ENCODE measurements around the gene RPL28. TPM values are rescaled to one million over a fixed set of nuclear protein-coding genes. Genes with fewer than 3 reads are reported as not detected.

Gene RPL28
- total RNA-seq, 1 donor from 2014 or later, result 229 TPM

DNA sequence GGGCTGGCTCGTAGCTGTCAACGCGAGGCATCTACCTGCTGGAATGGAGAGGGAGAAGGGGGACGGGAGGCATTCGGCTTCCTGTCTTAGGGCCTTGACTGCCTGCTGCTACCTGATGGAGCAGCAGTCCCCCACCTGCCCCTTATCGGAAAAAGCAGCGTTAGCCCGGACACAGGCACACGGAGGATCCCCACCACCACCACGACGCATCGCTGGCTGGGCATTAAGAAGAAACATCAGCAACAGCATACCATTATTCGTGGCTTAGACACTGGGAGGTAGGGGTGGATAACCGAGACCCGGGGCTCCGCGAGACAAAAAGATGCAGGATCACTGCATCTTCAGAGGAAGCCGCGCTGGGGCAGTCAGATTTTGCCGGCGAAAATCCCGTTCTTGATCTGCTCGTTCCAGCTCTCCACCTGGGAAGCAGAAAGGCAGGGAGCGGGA lies 32.4 kb upstream of the RPL28 start:
- peaks cover 52 to 55% (median 53%) of the 10 kb centered on the region in 3 donors for H3K27me3 ChIP-seq (ENCODE audit: control insufficient read depth in 3 of 3, insufficient read depth in 3 of 3, low read length in 3 of 3)
- H3K9me3 ChIP-seq (ENCODE audit: control insufficient read depth in 3 of 3, low read length in 3 of 3), result no peaks in the 10 kb centered on the region
- peaks cover 8 to 10% (median 10%) of the 10 kb centered on the region in 3 donors for H3K4me1 ChIP-seq (ENCODE audit: control insufficient read depth in 3 of 3, insufficient read depth in 3 of 3, low read length in 3 of 3)
- H3K4me3 ChIP-seq (ENCODE audit: low read length in 3 of 3), result peak overlapping the region; percentile 30 to 60 (median 45)
- no peaks in the 10 kb centered on the region for H3K36me3 ChIP-seq (ENCODE audit: control insufficient read depth in 3 of 3, insufficient read depth in 3 of 3, low read length in 3 of 3)
- no peak overlapping the region for H3K27ac ChIP-seq (ENCODE audit: low read depth, low read length)
- no peak overlapping the region for H3K9ac ChIP-seq (ENCODE audit: low read depth in 1 of 3, low read length in 3 of 3)

DNA sequence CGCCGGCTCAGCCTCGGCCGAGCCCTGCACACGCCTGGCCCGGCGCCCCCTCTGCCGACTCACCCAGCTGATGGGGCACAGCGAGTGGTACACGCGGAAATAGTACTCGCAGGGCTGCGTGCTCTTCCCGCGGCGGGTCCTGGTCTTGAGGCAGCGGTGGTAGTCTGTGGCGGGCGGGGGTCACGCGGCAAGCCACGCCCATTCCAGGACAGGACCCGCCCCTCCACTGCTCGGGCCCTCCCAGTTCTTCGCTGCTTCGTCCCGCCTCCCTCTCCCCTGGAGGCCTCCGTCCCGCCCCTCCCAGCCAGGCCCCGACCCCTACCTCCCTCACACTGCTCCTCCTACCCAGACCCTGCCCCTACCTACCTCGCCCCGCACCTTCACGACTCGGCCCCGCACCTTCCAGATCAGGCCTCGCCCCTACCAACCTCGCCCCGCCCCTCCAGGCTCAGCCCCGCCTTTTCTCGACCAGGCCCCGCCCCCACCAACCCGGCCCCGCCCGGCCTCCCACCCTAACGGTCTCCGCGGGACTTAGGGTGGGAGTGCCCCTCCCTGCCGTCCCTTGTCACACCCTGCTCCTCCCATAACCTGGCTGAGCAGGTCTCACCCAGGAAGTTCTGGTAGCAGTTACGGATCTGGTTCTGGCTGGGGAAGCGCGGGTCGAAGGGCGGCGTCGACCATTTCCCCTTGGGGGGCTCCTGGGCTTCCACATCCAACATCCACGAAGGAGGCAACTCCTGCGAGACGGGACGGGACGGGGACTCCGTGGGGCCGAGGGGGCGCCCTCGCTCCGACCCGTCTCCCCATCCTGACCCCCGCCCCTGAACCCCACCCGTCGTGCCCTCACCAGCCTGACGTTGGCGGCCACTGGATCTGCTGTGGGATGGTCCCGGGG lies 31.7 kb upstream of the RPL28 start:
- no peak overlapping the region for H3K9ac ChIP-seq (ENCODE audit: low read depth in 1 of 3, low read length in 3 of 3)
- peaks cover 8 to 10% (median 10%) of the 10 kb centered on the region in 3 donors for H3K4me1 ChIP-seq (ENCODE audit: control insufficient read depth in 3 of 3, insufficient read depth in 3 of 3, low read length in 3 of 3)
- H3K27ac ChIP-seq (ENCODE audit: low read depth, low read length), result no peak overlapping the region
- no peaks in the 10 kb centered on the region for H3K36me3 ChIP-seq (ENCODE audit: control insufficient read depth in 3 of 3, insufficient read depth in 3 of 3, low read length in 3 of 3)
- H3K27me3 ChIP-seq (ENCODE audit: control insufficient read depth in 3 of 3, insufficient read depth in 3 of 3, low read length in 3 of 3), result peaks cover 52 to 56% (median 55%) of the 10 kb centered on the region in 3 donors
- peak overlapping the region; percentile 30 to 60 (median 45) for H3K4me3 ChIP-seq (ENCODE audit: low read length in 3 of 3)
- no peaks in the 10 kb centered on the region for H3K9me3 ChIP-seq (ENCODE audit: control insufficient read depth in 3 of 3, low read length in 3 of 3)

- H3K27me3 ChIP-seq (ENCODE audit: control insufficient read depth in 3 of 3, insufficient read depth in 3 of 3, low read length in 3 of 3), result peaks cover 52 to 56% (median 55%) of the 10 kb centered on the region in 3 donors
- H3K36me3 ChIP-seq (ENCODE audit: control insufficient read depth in 3 of 3, insufficient read depth in 3 of 3, low read length in 3 of 3), result no peaks in the 10 kb centered on the region
- H3K27ac ChIP-seq (ENCODE audit: low read depth, low read length), result no peak within 1 kb of the TSS
- no peaks in the 10 kb centered on the region for H3K9me3 ChIP-seq (ENCODE audit: control insufficient read depth in 3 of 3, low read length in 3 of 3)
- peaks cover 8 to 10% (median 10%) of the 10 kb centered on the region in 3 donors for H3K4me1 ChIP-seq (ENCODE audit: control insufficient read depth in 3 of 3, insufficient read depth in 3 of 3, low read length in 3 of 3)
- H3K9ac ChIP-seq (ENCODE audit: low read depth in 1 of 3, low read length in 3 of 3), result no peak within 1 kb of the TSS
- peak within 1 kb of the TSS; percentile 30 to 60 (median 45) for H3K4me3 ChIP-seq (ENCODE audit: low read length in 3 of 3)
Measured at GRCh38 chr19:55354698-55355212, 31.0 kb upstream of the RPL28 start, which contains the start of gene COX6B2. COX6B2 (minus strand) TSS chr19:55354719; CDS start chr19:55354521, 198 bp downstream.

- no peaks in the 10 kb centered on the region for H3K9me3 ChIP-seq (ENCODE audit: control insufficient read depth in 3 of 3, low read length in 3 of 3)
- H3K27ac ChIP-seq (ENCODE audit: low read depth, low read length), result no peak overlapping the region
- peaks cover 52 to 54% (median 53%) of the 10 kb centered on the region in 3 donors for H3K27me3 ChIP-seq (ENCODE audit: control insufficient read depth in 3 of 3, insufficient read depth in 3 of 3, low read length in 3 of 3)
- peaks cover 8 to 10% (median 10%) of the 10 kb centered on the region in 3 donors for H3K4me1 ChIP-seq (ENCODE audit: control insufficient read depth in 3 of 3, insufficient read depth in 3 of 3, low read length in 3 of 3)
- H3K9ac ChIP-seq (ENCODE audit: low read depth in 1 of 3, low read length in 3 of 3), result no peak overlapping the region
- H3K4me3 ChIP-seq (ENCODE audit: low read length in 3 of 3), result no peak overlapping the region
- no peaks in the 10 kb centered on the region for H3K36me3 ChIP-seq (ENCODE audit: control insufficient read depth in 3 of 3, insufficient read depth in 3 of 3, low read length in 3 of 3)
Measured at GRCh38 chr19:55355213-55355821, 30.4 kb upstream of the RPL28 start.

GRCh38 chr19:55358493-55358892 lies 27.2 kb upstream of the RPL28 start:
- peaks cover 3 to 5% (median 4%) of the 10 kb centered on the region in 3 donors for H3K4me1 ChIP-seq (ENCODE audit: control insufficient read depth in 3 of 3, insufficient read depth in 3 of 3, low read length in 3 of 3)
- H3K9me3 ChIP-seq (ENCODE audit: control insufficient read depth in 3 of 3, low read length in 3 of 3), result no peaks in the 10 kb centered on the region
- H3K27me3 ChIP-seq (ENCODE audit: control insufficient read depth in 3 of 3, insufficient read depth in 3 of 3, low read length in 3 of 3), result peaks cover 22 to 24% (median 24%) of the 10 kb centered on the region in 3 donors
- H3K4me3 ChIP-seq (ENCODE audit: low read length in 3 of 3), result no peak overlapping the region
- no peak overlapping the region for H3K27ac ChIP-seq (ENCODE audit: low read depth, low read length)
- no peaks in the 10 kb centered on the region for H3K36me3 ChIP-seq (ENCODE audit: control insufficient read depth in 3 of 3, insufficient read depth in 3 of 3, low read length in 3 of 3)
- no peak overlapping the region for H3K9ac ChIP-seq (ENCODE audit: low read depth in 1 of 3, low read length in 3 of 3)

DNA sequence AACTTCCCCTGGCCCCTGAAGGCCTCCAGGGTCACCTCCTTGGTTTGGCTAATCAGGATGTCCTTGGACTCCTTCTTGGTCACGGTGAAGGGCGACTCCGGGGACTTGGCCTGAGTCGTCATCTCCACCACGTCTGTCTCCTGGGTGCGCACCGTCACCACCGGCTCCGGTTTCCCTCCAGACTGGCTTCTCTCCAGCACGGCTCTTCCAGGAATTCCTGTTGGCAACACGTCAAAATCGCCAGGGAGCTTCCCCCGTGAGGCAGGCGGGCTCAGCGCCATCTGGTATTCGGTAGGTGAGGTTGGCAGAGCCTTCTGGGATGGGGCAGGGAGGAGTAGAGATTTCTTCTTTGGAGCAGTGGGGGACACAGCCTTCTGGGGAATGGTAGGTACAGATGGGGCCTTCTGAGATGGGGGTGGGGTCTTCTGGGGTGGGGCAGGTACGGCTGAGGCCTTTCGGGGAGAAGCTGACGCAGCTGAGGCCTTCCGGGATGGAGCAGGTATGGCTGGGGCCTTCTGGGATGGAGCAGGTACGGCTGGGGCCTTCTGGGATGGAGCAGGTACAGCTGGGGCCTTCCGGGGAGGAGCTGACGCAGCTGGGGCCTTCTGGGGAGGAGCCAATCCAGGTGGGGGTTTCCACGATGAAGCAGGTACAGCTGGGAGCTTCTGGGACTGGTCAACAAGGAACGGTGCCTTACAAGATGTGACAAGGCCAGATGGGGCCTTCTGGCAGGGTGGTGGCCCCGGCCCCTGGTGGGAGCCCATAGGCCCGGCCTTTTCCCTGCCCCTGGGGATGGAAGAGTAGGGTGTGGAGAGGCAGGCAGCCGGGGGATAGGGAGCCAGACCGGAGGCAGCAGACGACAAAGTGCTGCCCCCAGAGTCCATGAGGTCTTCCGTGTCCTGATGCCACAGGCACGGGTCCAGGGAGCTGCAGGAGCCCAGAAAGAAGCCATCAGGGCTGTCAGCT lies 26.5 kb upstream of the RPL28 start:
- no peak overlapping the region for H3K27ac ChIP-seq (ENCODE audit: low read depth, low read length)
- no peaks in the 10 kb centered on the region for H3K36me3 ChIP-seq (ENCODE audit: control insufficient read depth in 3 of 3, insufficient read depth in 3 of 3, low read length in 3 of 3)
- no peaks in the 10 kb centered on the region for H3K4me1 ChIP-seq (ENCODE audit: control insufficient read depth in 3 of 3, insufficient read depth in 3 of 3, low read length in 3 of 3)
- H3K9me3 ChIP-seq (ENCODE audit: control insufficient read depth in 3 of 3, low read length in 3 of 3), result no peaks in the 10 kb centered on the region
- H3K27me3 ChIP-seq (ENCODE audit: control insufficient read depth in 3 of 3, insufficient read depth in 3 of 3, low read length in 3 of 3), result peaks cover 17 to 21% (median 18%) of the 10 kb centered on the region in 3 donors
- H3K4me3 ChIP-seq (ENCODE audit: low read length in 3 of 3), result no peak overlapping the region
- no peak overlapping the region for H3K9ac ChIP-seq (ENCODE audit: low read depth in 1 of 3, low read length in 3 of 3)

GRCh38 chr19:55360902-55361301 lies 24.8 kb upstream of the RPL28 start:
- Histone ChIP-seq H3K36me3 (ENCODE audit: control insufficient read depth in 3 of 3, insufficient read depth in 3 of 3, low read length in 3 of 3) (no peaks in the 10 kb centered on the region), H3K27me3 (ENCODE audit: control insufficient read depth in 3 of 3, insufficient read depth in 3 of 3, low read length in 3 of 3) (peaks cover 11 to 12% (median 12%) of the 10 kb centered on the region in 3 donors), H3K9ac (ENCODE audit: low read depth in 1 of 3, low read length in 3 of 3) (no peak overlapping the region), H3K4me1 (ENCODE audit: control insufficient read depth in 3 of 3, insufficient read depth in 3 of 3, low read length in 3 of 3) (no peaks in the 10 kb centered on the region), H3K9me3 (ENCODE audit: control insufficient read depth in 3 of 3, low read length in 3 of 3) (no peaks in the 10 kb centered on the region), H3K4me3 (ENCODE audit: low read length in 3 of 3) (no peak overlapping the region), H3K27ac (ENCODE audit: low read depth, low read length) (no peak overlapping the region)

- Histone ChIP-seq H3K9me3 (ENCODE audit: control insufficient read depth in 3 of 3, low read length in 3 of 3) (no peaks in the 10 kb centered on the region), H3K4me1 (ENCODE audit: control insufficient read depth in 3 of 3, insufficient read depth in 3 of 3, low read length in 3 of 3) (no peaks in the 10 kb centered on the region), H3K4me3 (ENCODE audit: low read length in 3 of 3) (no peak overlapping the region), H3K27me3 (ENCODE audit: control insufficient read depth in 3 of 3, insufficient read depth in 3 of 3, low read length in 3 of 3) (peaks cover 5 to 11% (median 7%) of the 10 kb centered on the region in 3 donors), H3K36me3 (ENCODE audit: control insufficient read depth in 3 of 3, insufficient read depth in 3 of 3, low read length in 3 of 3) (no peaks in the 10 kb centered on the region), H3K27ac (ENCODE audit: low read depth, low read length) (no peak overlapping the region), H3K9ac (ENCODE audit: low read depth in 1 of 3, low read length in 3 of 3) (no peak overlapping the region)
Measured at GRCh38 chr19:55362174-55362989, 23.4 kb upstream of the RPL28 start.

All from skeletal muscle tissue (tissue), 4 donors.